K562 (cell line): Measurements from ENCODE around the gene ACOX1. TPM values are rescaled to one million over a fixed set of nuclear protein-coding genes. Genes with fewer than 3 reads are reported as not detected.
A peak's percentile ranks its signal among the peaks of the same experiment; 100 is the strongest.

ENCODE experiments used
- CBX2 ChIP-seq: fragments of 200-600 bp; sonication (generic); IDR thresholded peaks from one replicate; pipeline ENCODE4 v1.6.1; 2012; ENCODE audit warnings: mild to moderate bottlenecking, low read length, inconsistent platforms; ENCODE audit not compliant: insufficient read depth, poor library complexity, severe bottlenecking
- CREB5 ChIP-seq: fragments of 250-450 bp; sonication (Bioruptor Pico); IDR thresholded peaks from 2 replicates; pipeline ENCODE4 v1.5.0; 2020; ENCODE audit warnings: mild to moderate bottlenecking
- GTF2B ChIP-seq: IDR thresholded peaks from 2 replicates; pipeline ENCODE4 v1.6.1; 2011; ENCODE audit not compliant: insufficient read length; ENCODE audit errors: extremely low read depth
- GTF3C2 ChIP-seq: IDR thresholded peaks from 3 replicates; pipeline ENCODE4 v1.6.1; 2011; ENCODE audit warnings: borderline replicate concordance, mild to moderate bottlenecking, moderate library complexity; ENCODE audit not compliant: insufficient read length; ENCODE audit errors: extremely low read depth
- HDAC2 ChIP-seq: fragments of 450-650 bp; IDR thresholded peaks from 2 replicates; pipeline ENCODE4 v1.6.1; 2016; ENCODE audit warnings: mild to moderate bottlenecking
- HMG20A ChIP-seq: fragments of 450-650 bp; formaldehyde crosslinking; conservative IDR thresholded peaks from 2 replicates; pipeline ENCODE4 v1.4.0; 2020; ENCODE audit warnings: mild to moderate bottlenecking, mixed read lengths
- KDM2B ChIP-seq: fragments of 250-450 bp; sonication (Bioruptor Pico); IDR thresholded peaks from 2 replicates; pipeline ENCODE4 v1.8.0; 2021; ENCODE audit warnings: mild to moderate bottlenecking, moderate library complexity
- NCOA1 ChIP-seq: fragments of 450-650 bp; IDR thresholded peaks from 2 replicates; pipeline ENCODE4 v1.6.1; 2016; ENCODE audit warnings: low read depth
- NR2C1 ChIP-seq, 2 experiments: fragments of 450-650 bp; IDR thresholded peaks; 2 replicates each; pipeline ENCODE4 v1.6.1; 2017; ENCODE audit warnings: mild to moderate bottlenecking in 2 of 2, antibody characterized with exemption in 1 of 2, inconsistent platforms in 1 of 2, missing compliant biosample characterization in 1 of 2, missing genetic modification characterization in 1 of 2
- NR2F6 ChIP-seq: fragments of 450-650 bp; formaldehyde crosslinking; IDR thresholded peaks from 2 replicates; pipeline ENCODE4 v1.4.0; 2020; ENCODE audit warnings: mild to moderate bottlenecking
- PURB ChIP-seq: sonication (generic); formaldehyde crosslinking; IDR thresholded peaks from 2 replicates; pipeline ENCODE4 v1.9.0; 2021; ENCODE audit warnings: low read depth, mild to moderate bottlenecking, missing genetic modification reagents
- RFX5 ChIP-seq: IDR thresholded peaks from 2 replicates; pipeline ENCODE4 v1.6.1; 2011; ENCODE audit warnings: low read depth, mild to moderate bottlenecking, improper control_type of control experiment, low read length
- TOE1 ChIP-seq, 2 experiments: fragments of 450-650 bp in 1 of 2; sonication (generic) in 1 of 2; formaldehyde crosslinking in 1 of 2; IDR thresholded peaks; 2 replicates each; pipeline versions ENCODE4 v1.7.1 to v1.8.0; 2016 to 2022; ENCODE audit warnings: borderline replicate concordance in 2 of 2, mild to moderate bottlenecking in 2 of 2, antibody characterized with exemption in 1 of 2, inconsistent platforms in 1 of 2, low read depth in 1 of 2, missing genetic modification reagents in 1 of 2, moderate library complexity in 1 of 2
- VEZF1 ChIP-seq: fragments of 200-800 bp; sonication (Bioruptor generic); IDR thresholded peaks from 2 replicates; pipeline ENCODE4 v1.6.1; 2017; ENCODE audit warnings: missing genetic modification characterization, missing compliant biosample characterization
- ZMIZ1 ChIP-seq, 2 experiments: fragments of 150-350 bp in 1 of 2; IDR thresholded peaks; 2 replicates each; pipeline ENCODE4 v1.6.1; 2012 to 2016; ENCODE audit warnings: low read depth in 2 of 2, low read length in 2 of 2, mild to moderate bottlenecking in 1 of 2, moderate library complexity in 1 of 2
- polyA plus RNA-seq, 8 experiments: library from polyadenylated mRNA; depleted of rRNA in 4 of 8; stranded (reverse) in 5 of 8; unstranded in 3 of 8; fragments of >200 nt; fragmentation: Nextera tagmentation in 2 of 8; fragmentation: Illumina TruSeq in 1 of 8; extraction: Ambion mirVana in 2 of 8; extraction: Trizol in 1 of 8; gene quantifications; 2 replicates each; pipeline versions ENCODE4 v1.2.1 to v1.2.3, GENCODE V29; 2011 to 2014; ENCODE audit warnings: inconsistent platforms in 1 of 8, missing spikeins in 1 of 8
- total RNA-seq, 7 experiments: library from RNA; depleted of rRNA in 6 of 7; stranded (reverse); fragments of >200 nt in 6 of 7; fragmentation: Illumina TruSeq in 2 of 7; extraction: Trizol in 2 of 7; gene quantifications; 2 replicates each; pipeline versions ENCODE4 v1.2.1 to v1.2.3, GENCODE V29; 2011 to 2021; ENCODE audit warnings: low replicate concordance in 1 of 7

Gene ACOX1
- total and polyA plus RNA-seq, 9 of the 15 experiments (the other 6 are each of a cell fraction or from before 2014, with no cell fraction given) = 7.8 to 24.1 (median 14.5) TPM

GRCh38 chr17:75970011-75970523 is 8.9 kb downstream of the ACOX1 start (continued):
- TF ChIP-seq ZMIZ1 (IDR thresholded peaks at IDR 0.05; ENCODE audit: low read depth in 2 of 2, low read length in 2 of 2) (peak in 1 of 2 experiments; percentile 82; a peak in 2 of 4 replicates), CREB5 (CRISPR knock-in tag) (no peak), KDM2B (CRISPR knock-in tag) (no peak), GTF3C2 (no peak), RFX5 (no peak), CBX2 (no peak), NR2F6 (no peak), TOE1 (IDR thresholded peaks at IDR 0.05; ENCODE audit: borderline replicate concordance) (no peak), TOE1 (CRISPR knock-in tag; IDR thresholded peaks at IDR 0.05; ENCODE audit: borderline replicate concordance, low read depth) (no peak), VEZF1 (CRISPR knock-in tag) (peak; percentile 59), NR2C1 (IDR thresholded peaks at IDR 0.05) (no peak), NR2C1 (tag; IDR thresholded peaks at IDR 0.05) (no peak), GTF2B (no peak), HDAC2 (peak; percentile 100), NCOA1 (peak; percentile 90), PURB (CRISPR knock-in tag) (no peak), HMG20A (CRISPR knock-in tag) (peak; percentile 59; the same call in 1 of the 2 replicates)
